Measurements from ENCODE around the gene PRELID1. TPM values are rescaled to one million over a fixed set of nuclear protein-coding genes. Genes with fewer than 3 reads are reported as not detected.
"Not testable (repeated sequence)": the region's sequence is repeated elsewhere in the genome, so short reads cannot be mapped to it uniquely, and the experiment has no call there.

PRELID1 gene
- total RNA-seq, 3 donors from 2014 or later (not counting 1 experiment from before 2014, with no cell fraction given) = 76.6 to 99.3 (median 91.6) TPM

DNA sequence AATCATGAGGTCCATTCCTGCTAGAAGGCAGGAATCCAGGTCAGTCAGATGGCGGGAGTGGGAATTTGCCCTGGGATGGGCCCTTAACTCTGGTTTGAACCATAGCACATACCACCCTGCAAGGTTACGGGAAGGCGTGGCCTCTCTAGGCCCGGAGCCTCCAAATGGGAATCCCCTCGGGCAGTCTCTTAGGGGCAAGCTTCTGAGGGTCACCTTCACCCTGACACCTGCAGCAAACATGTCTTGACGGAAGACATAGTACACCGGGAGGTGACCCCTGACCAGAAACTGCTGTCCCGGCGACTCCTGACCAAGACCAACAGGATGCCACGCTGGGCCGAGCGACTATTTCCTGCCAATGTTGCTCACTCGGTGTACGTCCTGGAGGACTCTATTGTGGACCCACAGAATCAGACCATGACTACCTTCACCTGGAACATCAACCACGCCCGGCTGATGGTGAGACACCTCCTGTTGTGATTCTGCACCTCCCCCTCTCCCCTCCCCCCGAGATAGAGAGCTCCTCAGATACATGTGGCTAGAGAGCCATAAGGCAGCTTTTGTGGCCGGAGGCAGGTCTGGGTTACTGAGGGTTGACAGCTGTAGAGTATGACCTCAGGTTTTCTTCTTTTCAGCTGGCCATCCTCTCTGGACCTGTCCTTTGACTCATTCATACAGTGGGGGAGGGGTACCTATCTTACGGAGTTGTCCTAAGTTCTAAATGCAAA is 957 bp downstream of the PRELID1 start:
- peak overlapping the region; percentile 84 for H3K4me3 ChIP-seq (ENCODE audit: low read length)
- DNase-seq (peak in 1 of 2 donors; percentile 55), ATAC-seq (no peak)
- H3K4me3 Mint-ChIP-seq = peak overlapping the region; percentile 92
- H3K9me3 Mint-ChIP-seq = no peaks in the 10 kb centered on the region
- no peaks in the 10 kb centered on the region for H3K27me3 Mint-ChIP-seq (ENCODE audit: low read depth in 2 of 2)
- peak overlapping the region; percentile 76 for H3K27ac ChIP-seq (ENCODE audit: low read length)
- WGBS (ENCODE audit: insufficient coverage) = 20% methylated on average over 16 of the region's 19 CpGs
- no peaks in the 10 kb centered on the region for H3K36me3 Mint-ChIP-seq
- peaks cover 90% of the 10 kb centered on the region for H3K4me1 ChIP-seq (ENCODE audit: control insufficient read depth, insufficient read depth, low read length)
- peaks cover 35% of the 10 kb centered on the region for H3K36me3 ChIP-seq (ENCODE audit: control insufficient read depth, insufficient read depth, low read length)
- intact Hi-C loops (cut with micrococcal nuclease) = loop anchor here (5.0 kb wide), 2 partner anchors 153 to 192 kb away; no protein-coding TSS in a partner anchor
- TF ChIP-seq, protein P1, sequence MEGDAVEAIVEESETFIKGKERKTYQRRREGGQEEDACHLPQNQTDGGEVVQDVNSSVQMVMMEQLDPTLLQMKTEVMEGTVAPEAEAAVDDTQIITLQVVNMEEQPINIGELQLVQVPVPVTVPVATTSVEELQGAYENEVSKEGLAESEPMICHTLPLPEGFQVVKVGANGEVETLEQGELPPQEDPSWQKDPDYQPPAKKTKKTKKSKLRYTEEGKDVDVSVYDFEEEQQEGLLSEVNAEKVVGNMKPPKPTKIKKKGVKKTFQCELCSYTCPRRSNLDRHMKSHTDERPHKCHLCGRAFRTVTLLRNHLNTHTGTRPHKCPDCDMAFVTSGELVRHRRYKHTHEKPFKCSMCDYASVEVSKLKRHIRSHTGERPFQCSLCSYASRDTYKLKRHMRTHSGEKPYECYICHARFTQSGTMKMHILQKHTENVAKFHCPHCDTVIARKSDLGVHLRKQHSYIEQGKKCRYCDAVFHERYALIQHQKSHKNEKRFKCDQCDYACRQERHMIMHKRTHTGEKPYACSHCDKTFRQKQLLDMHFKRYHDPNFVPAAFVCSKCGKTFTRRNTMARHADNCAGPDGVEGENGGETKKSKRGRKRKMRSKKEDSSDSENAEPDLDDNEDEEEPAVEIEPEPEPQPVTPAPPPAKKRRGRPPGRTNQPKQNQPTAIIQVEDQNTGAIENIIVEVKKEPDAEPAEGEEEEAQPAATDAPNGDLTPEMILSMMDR (IDR thresholded peaks at IDR 0.05) = no peak
- H3K27me3 ChIP-seq (ENCODE audit: control insufficient read depth, insufficient read depth, low read length) = no peaks in the 10 kb centered on the region
- H3K4me1 Mint-ChIP-seq = peaks cover 70 to 82% of the 10 kb centered on the region in 2 donors
- no peaks in the 10 kb centered on the region for H3K9me3 ChIP-seq (ENCODE audit: control insufficient read depth, insufficient read depth, low read length)
- H3K27ac Mint-ChIP-seq = peak overlapping the region; percentile 89 to 96

DNA sequence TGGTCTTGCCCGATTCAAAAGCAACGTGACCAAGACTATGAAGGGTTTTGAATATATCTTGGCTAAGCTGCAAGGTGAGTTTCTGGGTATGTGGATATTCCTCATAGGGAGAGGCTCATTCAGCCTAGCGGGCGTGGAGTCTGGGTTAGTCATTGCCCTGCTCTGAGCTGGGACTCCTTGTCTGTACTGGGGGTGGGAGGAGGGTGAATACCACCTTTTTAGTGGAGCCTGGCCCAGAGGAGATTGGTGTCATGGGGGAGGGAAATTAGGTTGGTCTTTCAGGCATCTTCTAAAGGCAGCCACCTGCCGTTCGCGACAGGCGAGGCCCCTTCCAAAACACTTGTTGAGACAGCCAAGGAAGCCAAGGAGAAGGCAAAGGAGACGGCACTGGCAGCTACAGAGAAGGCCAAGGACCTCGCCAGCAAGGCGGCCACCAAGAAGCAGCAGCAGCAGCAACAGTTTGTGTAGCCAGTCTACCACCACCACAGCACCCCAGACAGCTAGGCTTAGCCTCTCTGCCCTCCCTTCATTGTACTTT is 2.6 kb downstream of the PRELID1 start:
- peak overlapping the region; percentile 42 for H3K4me3 Mint-ChIP-seq
- H3K36me3 ChIP-seq (ENCODE audit: control insufficient read depth, insufficient read depth, low read length) = peaks cover 33% of the 10 kb centered on the region
- intact Hi-C loops (cut with micrococcal nuclease); H3K9me3 Mint-ChIP-seq; H3K4me3 ChIP-seq (ENCODE audit: low read length); H3K27me3 ChIP-seq (ENCODE audit: control insufficient read depth, insufficient read depth, low read length); H3K27me3 Mint-ChIP-seq (ENCODE audit: low read depth in 2 of 2); H3K36me3 Mint-ChIP-seq; H3K9me3 ChIP-seq (ENCODE audit: control insufficient read depth, insufficient read depth, low read length); DNase-seq; ATAC-seq: not testable (repeated sequence)
- WGBS (ENCODE audit: insufficient coverage) = 93% methylated on average over 11 of the region's 11 CpGs
- peaks cover 67 to 78% of the 10 kb centered on the region in 2 donors for H3K4me1 Mint-ChIP-seq
- H3K27ac ChIP-seq (ENCODE audit: low read length) = peak overlapping the region; percentile 27
- H3K4me1 ChIP-seq (ENCODE audit: control insufficient read depth, insufficient read depth, low read length) = peaks cover 90% of the 10 kb centered on the region
- peak overlapping the region; percentile 58 to 89 for H3K27ac Mint-ChIP-seq

DNA sequence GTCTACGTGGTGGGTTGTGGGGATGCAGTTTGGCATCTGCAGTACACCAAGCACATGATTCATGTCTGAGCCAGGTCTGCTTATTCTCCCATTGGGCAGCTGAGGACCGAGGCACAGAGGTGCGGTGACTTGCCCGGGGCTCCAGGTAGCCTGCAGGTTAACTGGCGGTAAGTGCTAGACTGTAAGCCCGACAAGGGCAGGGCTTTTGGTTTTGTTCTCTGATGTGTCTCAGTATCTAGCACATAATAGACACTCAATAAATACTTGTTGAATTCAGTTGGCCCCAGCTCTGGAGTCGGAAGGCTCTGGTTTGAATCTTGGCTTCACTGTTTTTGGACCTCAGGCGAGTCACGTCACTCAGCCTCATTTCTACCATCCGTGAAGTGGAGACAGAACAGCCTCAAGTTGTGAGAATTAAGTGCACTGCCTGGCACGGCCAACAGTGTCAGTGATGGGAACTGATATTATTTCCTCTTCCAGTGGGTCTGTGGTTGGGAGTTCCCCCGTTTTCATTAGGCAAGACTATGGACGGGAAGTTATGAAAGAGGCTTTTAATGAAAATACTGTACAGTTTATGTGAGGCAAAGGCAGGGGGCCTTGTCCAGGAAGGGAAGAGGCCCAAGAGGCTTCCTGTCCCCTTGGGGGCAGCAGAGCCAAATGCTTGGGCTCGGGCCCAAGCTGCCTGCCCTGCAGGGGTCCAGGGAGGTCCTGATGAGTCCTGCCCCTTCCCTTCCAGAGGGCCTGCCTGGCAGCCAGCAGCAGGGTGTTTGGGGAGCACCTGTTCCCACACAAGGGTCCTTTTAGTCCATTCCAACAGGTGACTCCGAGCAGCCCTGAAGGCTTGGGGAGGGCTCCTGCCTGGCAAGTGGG is 3.3 kb downstream of the PRELID1 start:
- no peaks in the 10 kb centered on the region for H3K9me3 Mint-ChIP-seq
- H3K4me1 Mint-ChIP-seq = peaks cover 60 to 76% of the 10 kb centered on the region in 2 donors
- DNase-seq (peak in 1 of 2 donors; percentile 48), ATAC-seq (peak in 1 of 3 donors; percentile 37)
- TF ChIP-seq, protein P1 (IDR thresholded peaks at IDR 0.05) = no peak
- H3K27ac Mint-ChIP-seq = peak overlapping the region; percentile 66 to 89
- peak overlapping the region; percentile 20 for H3K4me3 ChIP-seq (ENCODE audit: low read length)
- no peaks in the 10 kb centered on the region for H3K36me3 Mint-ChIP-seq
- peaks cover 25% of the 10 kb centered on the region for H3K36me3 ChIP-seq (ENCODE audit: control insufficient read depth, insufficient read depth, low read length)
- H3K4me1 ChIP-seq (ENCODE audit: control insufficient read depth, insufficient read depth, low read length) = peaks cover 90% of the 10 kb centered on the region
- peak overlapping the region; percentile 76 for H3K4me3 Mint-ChIP-seq
- H3K27me3 ChIP-seq (ENCODE audit: control insufficient read depth, insufficient read depth, low read length) = no peaks in the 10 kb centered on the region
- no peaks in the 10 kb centered on the region for H3K9me3 ChIP-seq (ENCODE audit: control insufficient read depth, insufficient read depth, low read length)
- 71% methylated on average over 15 of the region's 15 CpGs for WGBS (ENCODE audit: insufficient coverage)
- H3K27ac ChIP-seq (ENCODE audit: low read length) = peak overlapping the region; percentile 44
- intact Hi-C loops (cut with micrococcal nuclease) = no loop called here
- H3K27me3 Mint-ChIP-seq (ENCODE audit: low read depth in 2 of 2) = no peaks in the 10 kb centered on the region
